MCF 10A (cell line): ENCODE results near the gene ZNF669. TPM values are rescaled to one million over a fixed set of nuclear protein-coding genes. Genes with fewer than 3 reads are reported as not detected.
"Not testable (repeated sequence)": the region's sequence is repeated elsewhere in the genome, so short reads cannot be mapped to it uniquely, and the experiment has no call there.

Experiments
- BruUV-seq: library from RNA; stranded (reverse); fragments of 400-500 nt; replicated peaks from 2 replicates; lab custom pipeline; 2021; lab: Mats Ljungman, UMichigan
- CTCF ChIA-PET: fragments of 300-600 bp; sonication (Branson Sonifier 250); formaldehyde crosslinking; extraction: SDS; loops from one replicate; lab custom pipeline; 2021; ENCODE audit warnings: antibody characterized with exemption, inconsistent platforms; lab: Yijun Ruan, JAX
- POLR2A ChIA-PET: fragments of 300-600, 350-650 bp; sonication (Branson Sonifier 250); formaldehyde crosslinking; extraction: SDS; loops from one replicate; lab custom pipeline; 2020; ENCODE audit warnings: antibody characterized with exemption, inconsistent platforms; lab: Yijun Ruan, JAX
- DNase-seq: peaks from one replicate; pipeline ENCODE4 v3.0.0-alpha.2; 2018; ENCODE audit not compliant: unreplicated experiment
- H3K27ac Mint-ChIP-seq: one replicate; pipeline ENCODE4 v1.8.0; 2022; ENCODE audit warnings: mild to moderate bottlenecking, low read depth, mixed read lengths; ENCODE audit not compliant: unreplicated experiment
- H3K27me3 Mint-ChIP-seq: one replicate; pipeline ENCODE4 v1.8.0; 2022; ENCODE audit warnings: mixed read lengths; ENCODE audit not compliant: insufficient read depth, unreplicated experiment
- H3K36me3 Mint-ChIP-seq: one replicate; pipeline ENCODE4 v1.8.0; 2022; ENCODE audit warnings: mild to moderate bottlenecking, moderate library complexity, mixed read lengths; ENCODE audit not compliant: insufficient read depth, unreplicated experiment
- H3K4me1 Mint-ChIP-seq: one replicate; pipeline ENCODE4 v1.8.0; 2022; ENCODE audit warnings: mixed read lengths; ENCODE audit not compliant: insufficient read depth, unreplicated experiment
- H3K4me3 Mint-ChIP-seq: one replicate; pipeline ENCODE4 v1.8.0; 2022; ENCODE audit warnings: mild to moderate bottlenecking, moderate library complexity, mixed read lengths; ENCODE audit not compliant: unreplicated experiment
- H3K9me3 Mint-ChIP-seq: one replicate; pipeline ENCODE4 v1.8.0; 2022; ENCODE audit warnings: mixed read lengths; ENCODE audit not compliant: unreplicated experiment
- CTCF ChIP-seq: fragments of 200-600 bp; IDR thresholded peaks from one replicate; pipeline ENCODE4 v1.8.0; 2022; ENCODE audit warnings: antibody characterized with exemption, mild to moderate bottlenecking; ENCODE audit not compliant: unreplicated experiment
- intact Hi-C: fragments of 100-400 bp; cut with micrococcal nuclease; formaldehyde crosslinking; loops from 2 replicates; pipeline ENCODE4 v1.14.1; 2022
- total RNA-seq: library from RNA; stranded (reverse); gene quantifications from 2 replicates; pipeline ENCODE4 v1.2.3, GENCODE V29; 2022

ZNF669 gene
- total RNA-seq, 1 experiment from 2014 or later, result 11.6 TPM

GRCh38 chr1:247121382-247121781, 17.2 kb upstream of the ZNF669 start:
- peaks cover 14% of the 10 kb centered on the region for H3K9me3 Mint-ChIP-seq
- no peaks in the 10 kb centered on the region for H3K27me3 Mint-ChIP-seq
- BruUV-seq, result no TSS peak
- POLR2A ChIA-PET, result no interaction called here
- no peak for TF ChIP-seq CTCF
- H3K4me3 Mint-ChIP-seq, result no peak overlapping the region
- H3K27ac Mint-ChIP-seq, result no peak overlapping the region
- no peak for DNase-seq
- CTCF ChIA-PET, result no interaction called here
- intact Hi-C loops, result no loop called here
- H3K4me1 Mint-ChIP-seq, result no peaks in the 10 kb centered on the region
- no peaks in the 10 kb centered on the region for H3K36me3 Mint-ChIP-seq

GRCh38 chr1:247120408-247120668, 16.2 kb upstream of the ZNF669 start:
- H3K4me3 Mint-ChIP-seq, intact Hi-C loops, H3K27ac Mint-ChIP-seq, H3K4me1 Mint-ChIP-seq, POLR2A ChIA-PET, H3K27me3 Mint-ChIP-seq, BruUV-seq, DNase-seq, H3K36me3 Mint-ChIP-seq: not testable (repeated sequence)
- CTCF ChIA-PET, result interaction anchor here (0.7 kb wide), 1 partner anchor 97 kb away, joined by 3 read pairs; no protein-coding TSS in a partner anchor
- peaks cover 14% of the 10 kb centered on the region for H3K9me3 Mint-ChIP-seq

GRCh38 chr1:247119600-247120407, 15.6 kb upstream of the ZNF669 start:
- ChIA-PET CTCF (interaction anchor here (0.6 to 1.1 kb wide), 2 partner anchors 28 to 29 kb away, joined by 3 read pairs; no protein-coding TSS in a partner anchor), POLR2A (no interaction called here)
- no peaks in the 10 kb centered on the region for H3K4me1 Mint-ChIP-seq
- H3K36me3 Mint-ChIP-seq, result no peaks in the 10 kb centered on the region
- H3K4me3 Mint-ChIP-seq, result no peak overlapping the region
- no peaks in the 10 kb centered on the region for H3K27me3 Mint-ChIP-seq
- no peak for TF ChIP-seq CTCF
- H3K27ac Mint-ChIP-seq, result no peak overlapping the region
- DNase-seq, result no peak
- peaks cover 13% of the 10 kb centered on the region for H3K9me3 Mint-ChIP-seq
- intact Hi-C loops, result no loop called here
- no TSS peak for BruUV-seq

GRCh38 chr1:247118946-247119446, 14.8 kb upstream of the ZNF669 start:
- BruUV-seq, result no TSS peak
- intact Hi-C loops, result no loop called here
- H3K4me3 Mint-ChIP-seq, result no peak overlapping the region
- ChIA-PET POLR2A (no interaction called here), CTCF (interaction anchor here (0.6 to 1.1 kb wide), 2 partner anchors 29 to 30 kb away, joined by 3 read pairs; no protein-coding TSS in a partner anchor)
- peaks cover 6% of the 10 kb centered on the region for H3K9me3 Mint-ChIP-seq
- DNase-seq, result peak; percentile 33
- no peak overlapping the region for H3K27ac Mint-ChIP-seq
- H3K4me1 Mint-ChIP-seq, result no peaks in the 10 kb centered on the region
- TF ChIP-seq CTCF, result peak; percentile 12
- H3K27me3 Mint-ChIP-seq, result no peaks in the 10 kb centered on the region
- H3K36me3 Mint-ChIP-seq, result no peaks in the 10 kb centered on the region
